Measurements from ENCODE around the gene CNST. TPM values are rescaled to one million over a fixed set of nuclear protein-coding genes. Genes with fewer than 3 reads are reported as not detected.

The CNST gene
- total RNA-seq, 1 experiment from 2014 or later = 19.8 TPM

DNA sequence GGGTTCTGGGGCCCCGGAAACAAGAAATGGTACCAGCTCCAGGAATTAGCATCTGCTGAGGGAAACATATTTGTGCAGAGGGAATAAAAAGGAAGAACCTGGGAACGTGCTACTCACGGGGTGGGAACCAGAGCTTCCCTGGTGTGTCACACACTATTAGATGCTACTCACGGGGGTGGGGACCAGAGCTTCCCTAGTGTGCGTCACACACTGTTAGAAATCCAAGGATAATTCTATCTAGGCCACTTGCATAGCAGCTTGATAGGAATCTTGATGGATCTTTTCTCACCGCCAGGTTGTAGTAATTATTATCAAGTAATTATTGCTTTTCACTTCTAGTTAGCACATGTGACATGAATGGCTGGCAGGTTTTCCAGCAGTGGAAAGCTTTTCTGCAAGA, 103.4 kb downstream of the CNST start:
- H3K9me3 ChIP-seq (ENCODE audit: control insufficient read depth, low read depth, low read length) = no peaks in the 10 kb centered on the region
- H3K79me2 ChIP-seq (ENCODE audit: insufficient read depth, low read length) = no peaks in the 10 kb centered on the region
- H3K23me2 ChIP-seq (ENCODE audit: insufficient read length, low read depth, low read length, poor library complexity, severe bottlenecking) = no peaks in the 10 kb centered on the region
- H3K4me3 Mint-ChIP-seq = no peak overlapping the region
- H3T11ph ChIP-seq (ENCODE audit: low read length) = no peak overlapping the region
- no peak for TF ChIP-seq CTCF (conservative IDR thresholded peaks at IDR 0.05)
- no peak overlapping the region for H3K14ac ChIP-seq (ENCODE audit: insufficient read depth, low read length)
- no peaks in the 10 kb centered on the region for H3K9me3 Mint-ChIP-seq
- no peak overlapping the region for H3K27ac Mint-ChIP-seq
- no CpG with 5 or more reads among the region's 6 CpGs for WGBS (ENCODE audit: extremely low coverage, insufficient read length, low lambda C conversion rate)
- no peak overlapping the region for H3K18ac ChIP-seq (ENCODE audit: insufficient read length, low read depth, low read length)
- H3K79me1 ChIP-seq (ENCODE audit: insufficient read depth, low read depth, low read length, poor library complexity, severe bottlenecking) = peaks cover 3% of the 10 kb centered on the region
- no peak overlapping the region for H3K4me2 ChIP-seq (ENCODE audit: insufficient read depth, insufficient read length, low read length)
- no peak overlapping the region for H4K5ac ChIP-seq (ENCODE audit: insufficient read length, low read depth, low read length)
- H4K8ac ChIP-seq (replicated peaks; ENCODE audit: insufficient read length, low read depth, low read length) = no peak overlapping the region
- H3K4ac ChIP-seq (ENCODE audit: low read depth, low read length) = no peak overlapping the region
- no peak overlapping the region for H4K91ac ChIP-seq (ENCODE audit: insufficient read length, low read depth, low read length)
- H3K36me3 Mint-ChIP-seq (ENCODE audit: insufficient read depth in 1 of 3, low read depth in 3 of 3) = peaks cover 0 to 7% (median 0%) of the 10 kb centered on the region in 3 experiments; a peak in 2 of 7 replicates
- no peak for DNase-seq
- no peaks in the 10 kb centered on the region for H3K27me3 Mint-ChIP-seq (ENCODE audit: low read depth)
- H2BK15ac ChIP-seq (ENCODE audit: low read depth, low read length) = no peak overlapping the region
- H3K9ac ChIP-seq (ENCODE audit: extremely low read depth, insufficient read length, low read length) = no peak overlapping the region
- H2BK120ac ChIP-seq (ENCODE audit: low read depth, low read length, poor library complexity, severe bottlenecking) = no peak overlapping the region
- no peaks in the 10 kb centered on the region for H4K20me1 ChIP-seq (ENCODE audit: control insufficient read depth, insufficient read depth, insufficient read length)
- no peaks in the 10 kb centered on the region; the same call in 1 of the 2 replicates for H3K4me1 ChIP-seq (ENCODE audit: insufficient read depth, low read length)
- H2BK5ac ChIP-seq (ENCODE audit: insufficient read length, low read length) = no peak overlapping the region
- H3K4me1 Mint-ChIP-seq = peaks cover 6 to 11% of the 10 kb centered on the region in 2 experiments
- no peak overlapping the region for H3K27ac ChIP-seq (ENCODE audit: insufficient read length, low read depth, low read length)
- H2AK5ac ChIP-seq (ENCODE audit: insufficient read length, low read length) = no peak overlapping the region
- no peak overlapping the region for H2BK12ac ChIP-seq (ENCODE audit: insufficient read length, low read depth, low read length)
- H3K27me3 ChIP-seq (ENCODE audit: insufficient read depth, low read length) = no peaks in the 10 kb centered on the region
- H2AFZ ChIP-seq (ENCODE audit: low read length) = no peak overlapping the region
- H3K23ac ChIP-seq (ENCODE audit: insufficient read length, low read depth, low read length) = no peak overlapping the region
- no peak overlapping the region for H3K56ac ChIP-seq (ENCODE audit: insufficient read length, low read depth, low read length)
- no peak overlapping the region for H2BK20ac ChIP-seq (ENCODE audit: low read depth, low read length, poor library complexity, severe bottlenecking)
